ENCODE measurements around the gene MAEL. TPM values are rescaled to one million over a fixed set of nuclear protein-coding genes. Genes with fewer than 3 reads are reported as not detected.

The MAEL gene
- not detected for total RNA-seq
- long read RNA-seq = 0 reads

GRCh38 chr1:166988974-166989515, at the start of gene MAEL:
Gene MAEL (plus strand): TSS chr1:166989280. CDS start chr1:166989353, 73 bp downstream.
- no peak for DNase-seq (ENCODE audit: low spot score)

GRCh38 chr1:166939741-166940375, 49.2 kb upstream of the MAEL start:
- no peak for DNase-seq (ENCODE audit: low spot score)

- no peak for DNase-seq (ENCODE audit: low spot score)
Measured at GRCh38 chr1:166944186-166944967, 44.7 kb upstream of the MAEL start.

GRCh38 chr1:166947398-166948043, 41.6 kb upstream of the MAEL start:
- DNase-seq (ENCODE audit: low spot score) = no peak

GRCh38 chr1:166948856-166949350, 40.2 kb upstream of the MAEL start:
- no peak for DNase-seq (ENCODE audit: low spot score)

- no peak for DNase-seq (ENCODE audit: low spot score)
Measured at GRCh38 chr1:166950156-166950555, 38.9 kb upstream of the MAEL start.

GRCh38 chr1:166951050-166951449, 38.0 kb upstream of the MAEL start:
- no peak for DNase-seq (ENCODE audit: low spot score)

GRCh38 chr1:166952002-166952746, 36.9 kb upstream of the MAEL start:
- no peak for DNase-seq (ENCODE audit: low spot score)

GRCh38 chr1:166953491-166953890, 35.6 kb upstream of the MAEL start:
- no peak for DNase-seq (ENCODE audit: low spot score)

- no peak for DNase-seq (ENCODE audit: low spot score)
Measured at GRCh38 chr1:166956057-166956850, 32.8 kb upstream of the MAEL start.

GRCh38 chr1:166956872-166957271, 32.2 kb upstream of the MAEL start:
- DNase-seq (ENCODE audit: low spot score) = no peak

- no peak for DNase-seq (ENCODE audit: low spot score)
Measured at GRCh38 chr1:166960858-166961474, 28.1 kb upstream of the MAEL start.

- DNase-seq (ENCODE audit: low spot score) = no peak
Measured at GRCh38 chr1:166969074-166969677, 19.9 kb upstream of the MAEL start.

- no peak for DNase-seq (ENCODE audit: low spot score)
Measured at GRCh38 chr1:166971252-166971651, 17.8 kb upstream of the MAEL start.

- DNase-seq (ENCODE audit: low spot score) = no peak
Measured at GRCh38 chr1:166972193-166972592, 16.9 kb upstream of the MAEL start.

GRCh38 chr1:166972826-166973225, 16.3 kb upstream of the MAEL start:
- no peak for DNase-seq (ENCODE audit: low spot score)

- no peak for DNase-seq (ENCODE audit: low spot score)
Measured at GRCh38 chr1:166974647-166975345, 14.3 kb upstream of the MAEL start.

- DNase-seq (ENCODE audit: low spot score) = no peak
Measured at GRCh38 chr1:166975361-166976129, 13.5 kb upstream of the MAEL start, which contains the start of gene ILDR2. Gene ILDR2 (minus strand): TSS chr1:166975540. CDS start chr1:166975268, 272 bp downstream.
